GM10248 (cell line): ENCODE data around the gene DCN.

Experiments
- CTCF ChIA-PET: fragments of 300-600 bp; sonication (Branson Sonifier 250); formaldehyde crosslinking; extraction: SDS; loops from one replicate; lab custom pipeline; 2021; ENCODE audit warnings: antibody characterized with exemption; lab: Yijun Ruan, JAX
- POLR2A ChIA-PET: fragments of 350-650 bp; sonication (Branson Sonifier 250); formaldehyde crosslinking; extraction: SDS; loops from one replicate; lab custom pipeline; 2020; ENCODE audit warnings: antibody characterized with exemption; lab: Yijun Ruan, JAX
- DNase-seq: peaks from one replicate; pipeline ENCODE4 v3.0.0; 2012; ENCODE audit errors: extremely low spot score
- CTCF ChIP-seq: IDR thresholded peaks from 2 replicates; pipeline ENCODE4 v1.5.1; 2012; ENCODE audit warnings: mild to moderate bottlenecking, low read depth; ENCODE audit errors: extremely low read depth, missing control alignments, control extremely low read depth

The DCN gene

GRCh38 chr12:91106283-91106682 is 76.3 kb downstream of the DCN start:
- DNase-seq: no peak
- ChIA-PET POLR2A (no interaction called here), CTCF (interaction anchor here (1.7 kb wide), 1 partner anchor 127 kb away, joined by 5 read pairs; no protein-coding TSS in a partner anchor)
- no peak for TF ChIP-seq CTCF

- ChIA-PET CTCF (interaction anchor here (1.7 kb wide), 1 partner anchor 127 kb away, joined by 5 read pairs; no protein-coding TSS in a partner anchor), POLR2A (no interaction called here)
- TF ChIP-seq CTCF: no peak
- DNase-seq: no peak
These were observed 76.8 kb downstream of the DCN start for GRCh38 chr12:91105807-91106206.

GRCh38 chr12:91104812-91105466 is 77.7 kb downstream of the DCN start:
- ChIA-PET CTCF (interaction anchor here (1.7 kb wide), 1 partner anchor 126 kb away, joined by 5 read pairs; no protein-coding TSS in a partner anchor), POLR2A (no interaction called here)
- no peak for TF ChIP-seq CTCF
- DNase-seq: no peak

DNA sequence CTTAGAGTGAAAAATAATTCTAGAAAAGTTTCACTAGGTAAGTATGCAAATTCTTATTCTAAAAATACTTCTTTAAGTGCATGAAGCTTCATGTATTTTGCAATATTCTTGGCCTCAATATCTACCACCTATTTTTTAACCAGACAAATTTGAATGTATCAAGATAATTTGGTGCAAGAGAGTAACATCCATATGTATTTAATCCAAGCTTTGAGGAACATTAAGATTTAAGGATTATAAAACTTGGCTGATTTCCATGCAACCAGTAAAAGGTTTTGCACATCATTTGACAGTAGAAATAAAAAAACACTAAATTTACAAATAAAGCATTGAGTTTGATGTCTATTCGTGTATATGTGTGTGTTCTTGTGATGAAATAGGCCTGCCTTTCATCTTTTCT is 79.0 kb downstream of the DCN start:
- no peak for DNase-seq
- ChIA-PET POLR2A (no interaction called here), CTCF (no interaction called here)
- no peak for TF ChIP-seq CTCF

- DNase-seq: no peak
- POLR2A ChIA-PET: no interaction called here
- CTCF ChIA-PET: no interaction called here
- TF ChIP-seq CTCF: no peak
These were observed 79.5 kb downstream of the DCN start for GRCh38 chr12:91103101-91103500.

- DNase-seq: no peak
- POLR2A ChIA-PET: no interaction called here
- CTCF ChIA-PET: interaction anchor here (1.3 kb wide), 1 partner anchor 8 kb away, joined by 3 read pairs; no protein-coding TSS in a partner anchor
- no peak for TF ChIP-seq CTCF
These were observed 81.7 kb downstream of the DCN start for GRCh38 chr12:91100906-91101305.
